Suprapubic skin (tissue), 4 donors: ENCODE results near the gene PRSS21. TPM values are rescaled to one million over a fixed set of nuclear protein-coding genes. Genes with fewer than 3 reads are reported as not detected.

Source experiments
- DNase-seq, 2 donors: peaks; one replicate each; pipeline ENCODE4 v3.0.0-alpha.2; 2019; ENCODE audit warnings: low spot score in 2 of 2
- H3K27ac ChIP-seq: fragments of 200-600 bp; sonication (generic); one replicate; pipeline ENCODE4 v1.5.1; 2019
- H3K27me3 ChIP-seq: fragments of 200-600 bp; sonication (generic); one replicate; pipeline ENCODE4 v1.5.1; 2019
- H3K36me3 ChIP-seq: fragments of 200-600 bp; sonication (generic); one replicate; pipeline ENCODE4 v1.5.1; 2019
- H3K4me1 ChIP-seq: fragments of 200-600 bp; sonication (generic); one replicate; pipeline ENCODE4 v1.5.1; 2019
- H3K4me3 ChIP-seq: fragments of 200-600 bp; sonication (generic); one replicate; pipeline ENCODE4 v1.5.1; 2019; ENCODE audit warnings: mild to moderate bottlenecking
- H3K9me3 ChIP-seq: fragments of 200-600 bp; sonication (generic); one replicate; pipeline ENCODE4 v1.5.1; 2019
- CTCF ChIP-seq, 2 donors: fragments of 200-600 bp in 1 of 2; fragments of 450-650 bp in 1 of 2; sonication (generic) in 1 of 2; IDR thresholded peaks; one replicate each; pipeline ENCODE4 v1.5.1; 2016 to 2019; ENCODE audit warnings: antibody characterized with exemption in 2 of 2, mild to moderate bottlenecking in 1 of 2, moderate library complexity in 1 of 2
- EP300 ChIP-seq: sonication (generic); formaldehyde crosslinking; IDR thresholded peaks from one replicate; pipeline ENCODE4 v1.6.1; 2017; ENCODE audit warnings: antibody characterized with exemption
- POLR2A ChIP-seq, 2 donors: fragments of 450-650 bp; IDR thresholded peaks; one replicate each; pipeline ENCODE4 v1.6.1; 2017; ENCODE audit warnings: antibody characterized with exemption in 2 of 2, mild to moderate bottlenecking in 2 of 2, moderate library complexity in 2 of 2
- POLR2AphosphoS5 ChIP-seq, 3 donors: sonication (generic); formaldehyde crosslinking; IDR thresholded peaks; one replicate each; pipeline ENCODE4 v1.6.1; 2017; ENCODE audit warnings: antibody characterized with exemption in 3 of 3
- WGBS: methylation state at CpG from one replicate; pipeline ENCODE4 v1.1.5; 2018; 5-methylcytosine and 5-hydroxymethylcytosine counted together
- total RNA-seq, 4 donors: library from RNA; depleted of rRNA; stranded (reverse); fragments of >200 nt; gene quantifications; one replicate each; pipeline ENCODE4 v1.1.0, GENCODE V29; 2016

The PRSS21 gene
- total RNA-seq, 4 donors from 2014 or later, result 0.87 to 7.6 (median 1.3) TPM; not detected in 1

GRCh38 chr16:2811703-2812471, 5.2 kb upstream of the PRSS21 start:
- H3K9me3 ChIP-seq, result no peaks in the 10 kb centered on the region
- WGBS, result 27% methylated on average over 5 of the region's 15 CpGs
- DNase-seq, result peak; percentile 53 to 60
- no peak overlapping the region for H3K4me3 ChIP-seq
- peaks cover 10% of the 10 kb centered on the region for H3K4me1 ChIP-seq
- no peaks in the 10 kb centered on the region for H3K36me3 ChIP-seq
- no peak overlapping the region for H3K27ac ChIP-seq
- TF ChIP-seq EP300, result no peak
- TF ChIP-seq CTCF (IDR thresholded peaks at IDR 0.05), result no peak
- TF ChIP-seq POLR2A (IDR thresholded peaks at IDR 0.05), result no peak
- TF ChIP-seq POLR2AphosphoS5 (IDR thresholded peaks at IDR 0.05), result no peak
- H3K27me3 ChIP-seq, result peaks cover 38% of the 10 kb centered on the region

DNA sequence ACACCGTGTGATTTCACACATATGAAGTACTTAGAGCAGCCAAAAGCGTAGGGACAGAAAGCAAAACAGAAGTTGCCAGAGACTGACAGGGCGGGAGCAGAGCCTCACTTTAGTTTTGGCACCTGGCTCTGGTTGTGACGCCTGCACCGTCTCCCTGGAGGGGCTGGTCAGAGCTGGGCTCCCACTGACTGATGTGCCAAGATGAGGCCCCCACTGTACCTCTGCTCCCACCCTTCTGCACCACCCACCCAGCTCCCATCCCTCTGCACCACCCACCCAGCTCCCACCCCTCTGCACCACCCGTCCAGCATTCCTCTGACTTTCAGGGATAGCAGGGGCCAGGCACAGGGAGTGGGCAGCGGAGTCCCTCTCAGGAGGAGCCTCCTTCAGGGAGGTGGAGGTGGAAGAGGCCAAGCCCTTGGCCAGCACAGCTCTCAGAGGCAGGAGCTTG, 3.2 kb upstream of the PRSS21 start:
- 46% methylated on average over 7 of the region's 7 CpGs for WGBS
- peaks cover 10% of the 10 kb centered on the region for H3K4me1 ChIP-seq
- H3K36me3 ChIP-seq, result no peaks in the 10 kb centered on the region
- DNase-seq, result peak; percentile 46 to 76
- peaks cover 46% of the 10 kb centered on the region for H3K27me3 ChIP-seq
- H3K4me3 ChIP-seq, result no peak overlapping the region
- H3K27ac ChIP-seq, result no peak overlapping the region
- TF ChIP-seq POLR2AphosphoS5 (IDR thresholded peaks at IDR 0.05) (no peak), POLR2A (IDR thresholded peaks at IDR 0.05) (no peak), EP300 (no peak), CTCF (IDR thresholded peaks at IDR 0.05) (no peak)
- H3K9me3 ChIP-seq, result no peaks in the 10 kb centered on the region

- DNase-seq, result peak; percentile 54 to 79
- H3K4me1 ChIP-seq, result peaks cover 10% of the 10 kb centered on the region
These were observed 2.3 kb upstream of the PRSS21 start for GRCh38 chr16:2814551-2815298.

DNA sequence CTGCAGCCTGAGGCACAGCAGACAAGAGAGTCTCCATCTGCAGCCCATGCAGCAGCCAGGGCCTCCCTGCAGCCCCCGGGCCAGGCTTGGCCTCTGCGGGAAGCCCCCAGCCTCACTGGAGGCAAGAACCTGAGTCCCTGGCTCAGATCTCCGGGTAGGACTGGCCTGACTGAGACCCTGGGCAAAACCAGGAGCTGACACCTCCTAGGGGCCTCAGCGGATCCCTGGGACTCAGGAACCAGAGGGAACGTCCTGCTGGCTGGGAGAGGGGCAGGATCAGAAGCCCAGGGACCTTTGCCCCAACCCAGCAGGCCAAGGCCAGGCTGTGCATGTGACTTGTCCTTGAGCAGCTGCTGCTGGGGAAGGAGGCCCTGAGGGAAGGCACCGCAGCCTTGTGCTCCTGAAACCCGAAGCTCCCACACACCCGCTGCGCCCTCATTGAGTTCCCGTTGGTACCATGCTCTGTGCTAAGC, 1.7 kb upstream of the PRSS21 start:
- Histone ChIP-seq H3K4me3 (no peak overlapping the region), H3K27ac (no peak overlapping the region), H3K4me1 (peaks cover 10% of the 10 kb centered on the region), H3K36me3 (no peaks in the 10 kb centered on the region), H3K27me3 (peaks cover 55% of the 10 kb centered on the region), H3K9me3 (no peaks in the 10 kb centered on the region)
- 78% methylated on average over 7 of the region's 10 CpGs for WGBS
- TF ChIP-seq POLR2AphosphoS5 (IDR thresholded peaks at IDR 0.05) (no peak), EP300 (no peak), POLR2A (IDR thresholded peaks at IDR 0.05) (no peak), CTCF (IDR thresholded peaks at IDR 0.05) (no peak)
- DNase-seq, result peak; percentile 36 to 74

More at GRCh38 chr16:2814551-2815298, 2.3 kb upstream of the PRSS21 start:
- WGBS, result 81% methylated on average over 11 of the region's 20 CpGs
- no peak overlapping the region for H3K4me3 ChIP-seq
- H3K9me3 ChIP-seq, result no peaks in the 10 kb centered on the region
- no peaks in the 10 kb centered on the region for H3K36me3 ChIP-seq
- H3K27me3 ChIP-seq, result peaks cover 48% of the 10 kb centered on the region
- no peak for TF ChIP-seq POLR2A (IDR thresholded peaks at IDR 0.05)
- TF ChIP-seq EP300, result no peak
- TF ChIP-seq POLR2AphosphoS5 (IDR thresholded peaks at IDR 0.05), result no peak
- no peak for TF ChIP-seq CTCF (IDR thresholded peaks at IDR 0.05)
- no peak overlapping the region for H3K27ac ChIP-seq
